ENCODE results near the gene MARK4.

- TF ChIP-seq CTCF (IDR thresholded peaks at IDR 0.05) = no peak
- TF ChIP-seq POLR2A (IDR thresholded peaks at IDR 0.05) = no peak
Measured at GRCh38 chr19:45276284-45276687, 25.2 kb downstream of the MARK4 start.

Measured in lower leg skin (tissue), 3 donors.